IPS-18a (cell line): Measurements from ENCODE around the gene TTC28.

ENCODE experiments used
- H3K27ac ChIP-seq: one replicate; pipeline ENCODE4 v1.5.1; 2013; ENCODE audit warnings: low read length
- H3K27me3 ChIP-seq: one replicate; pipeline ENCODE4 v1.6.1; 2013; ENCODE audit warnings: mild to moderate bottlenecking, low read length; ENCODE audit not compliant: control insufficient read depth, insufficient read depth
- H3K36me3 ChIP-seq: one replicate; pipeline ENCODE4 v1.6.1; 2013; ENCODE audit warnings: low read depth, low read length; ENCODE audit not compliant: control insufficient read depth
- H3K4me1 ChIP-seq: one replicate; pipeline ENCODE4 v1.6.1; 2013; ENCODE audit warnings: low read depth, low read length; ENCODE audit not compliant: control insufficient read depth
- H3K4me3 ChIP-seq: one replicate; pipeline ENCODE4 v1.5.1; 2013; ENCODE audit warnings: low read length
- H3K9ac ChIP-seq: one replicate; pipeline ENCODE4 v1.6.1; 2013; ENCODE audit warnings: mild to moderate bottlenecking, low read length, moderate library complexity
- H3K9me3 ChIP-seq: one replicate; pipeline ENCODE4 v1.6.1; 2013; ENCODE audit warnings: low read depth, low read length; ENCODE audit not compliant: control insufficient read depth

Gene TTC28

DNA sequence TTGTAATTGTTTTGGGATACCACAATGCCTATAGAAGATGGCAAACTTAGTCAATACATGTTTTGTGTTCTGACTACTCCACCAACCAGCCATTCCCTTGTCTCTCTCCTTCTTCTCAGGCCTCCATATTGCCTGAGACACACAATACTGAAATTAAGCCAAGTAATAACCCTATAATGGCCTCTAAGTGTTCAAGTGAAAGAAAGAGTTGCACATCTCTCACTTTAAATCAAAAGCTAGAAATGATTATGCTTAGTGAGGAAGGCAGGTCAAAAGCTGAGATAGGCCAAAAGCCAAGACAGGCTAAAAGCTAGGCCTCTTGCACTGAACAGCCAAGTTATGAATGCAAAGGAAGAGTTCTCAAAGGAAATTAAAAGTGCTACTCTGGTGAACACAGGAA is 318.7 kb downstream of the TTC28 start:
- Histone ChIP-seq H3K9ac (no peak overlapping the region), H3K27me3 (no peaks in the 10 kb centered on the region), H3K36me3 (no peaks in the 10 kb centered on the region), H3K4me3 (no peak overlapping the region), H3K9me3 (peaks cover 9% of the 10 kb centered on the region), H3K4me1 (peaks cover 8% of the 10 kb centered on the region), H3K27ac (no peak overlapping the region)

DNA sequence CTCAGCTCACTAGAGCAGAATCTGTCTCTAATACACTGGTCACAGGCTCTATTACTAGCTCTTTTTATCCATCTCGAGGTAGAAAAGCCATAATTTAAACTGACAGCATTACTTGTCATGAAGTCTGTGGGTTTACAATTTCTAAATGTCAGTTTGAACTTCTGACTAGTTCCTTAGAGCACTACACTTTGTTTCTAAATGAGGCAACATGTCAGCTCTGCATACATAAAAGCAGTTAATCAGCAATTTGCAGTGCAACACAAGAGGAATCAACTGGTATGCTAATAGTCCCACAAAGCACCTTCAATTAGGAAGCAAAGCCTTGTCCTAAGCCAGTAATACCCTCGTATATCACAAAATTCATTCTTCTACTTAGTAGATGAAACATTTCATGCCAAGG is 321.3 kb downstream of the TTC28 start:
- Histone ChIP-seq H3K27me3 (no peaks in the 10 kb centered on the region), H3K9ac (no peak overlapping the region), H3K4me3 (no peak overlapping the region), H3K27ac (no peak overlapping the region), H3K9me3 (peaks cover 3% of the 10 kb centered on the region), H3K4me1 (peaks cover 8% of the 10 kb centered on the region), H3K36me3 (no peaks in the 10 kb centered on the region)

DNA sequence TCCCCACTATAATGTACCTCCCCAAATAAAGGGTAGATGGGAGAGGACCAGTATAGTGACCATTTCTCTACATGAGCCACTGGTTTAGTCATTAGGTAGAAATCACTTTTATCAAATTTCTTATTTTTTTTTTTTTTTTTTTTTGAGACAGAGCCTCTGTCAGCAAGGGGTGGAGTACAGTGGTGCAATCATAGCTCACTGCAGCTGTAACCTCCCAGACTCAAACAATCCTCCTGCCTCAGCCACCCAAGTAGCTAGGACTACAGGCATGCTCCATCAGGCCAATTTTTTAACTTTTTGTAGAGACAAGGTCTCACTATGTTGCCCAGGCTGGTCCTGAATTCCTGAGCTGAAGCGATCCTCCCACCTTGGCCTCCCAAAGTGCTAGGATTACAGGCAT is 322.4 kb downstream of the TTC28 start:
- H3K36me3 ChIP-seq: no peaks in the 10 kb centered on the region
- H3K4me1 ChIP-seq: peaks cover 8% of the 10 kb centered on the region
- no peak overlapping the region for H3K4me3 ChIP-seq
- H3K27ac ChIP-seq: no peak overlapping the region
- H3K27me3 ChIP-seq: no peaks in the 10 kb centered on the region
- H3K9me3 ChIP-seq: no peaks in the 10 kb centered on the region
- H3K9ac ChIP-seq: no peak overlapping the region

DNA sequence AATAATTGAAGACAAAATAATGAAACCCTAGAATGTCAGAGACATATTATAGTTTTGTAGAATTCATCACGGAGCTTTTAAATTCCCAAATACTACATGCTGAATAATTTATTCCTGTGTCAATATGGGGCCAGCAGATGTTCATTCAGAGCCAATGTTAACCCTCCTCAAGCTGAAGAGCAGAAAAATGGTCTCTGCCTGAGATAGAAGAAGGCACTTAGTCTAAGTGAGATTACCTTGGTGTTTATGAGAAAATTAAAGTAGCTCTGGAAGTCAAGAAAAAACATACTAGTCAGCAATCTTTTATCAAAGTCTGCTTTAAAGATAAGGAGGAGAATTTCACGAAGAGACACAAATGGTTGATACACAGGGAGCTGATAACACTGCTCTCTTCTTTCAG is 328.2 kb downstream of the TTC28 start:
- Histone ChIP-seq H3K9ac (no peak overlapping the region), H3K4me3 (no peak overlapping the region), H3K9me3 (no peaks in the 10 kb centered on the region), H3K36me3 (no peaks in the 10 kb centered on the region), H3K27me3 (no peaks in the 10 kb centered on the region), H3K4me1 (no peaks in the 10 kb centered on the region), H3K27ac (no peak overlapping the region)

DNA sequence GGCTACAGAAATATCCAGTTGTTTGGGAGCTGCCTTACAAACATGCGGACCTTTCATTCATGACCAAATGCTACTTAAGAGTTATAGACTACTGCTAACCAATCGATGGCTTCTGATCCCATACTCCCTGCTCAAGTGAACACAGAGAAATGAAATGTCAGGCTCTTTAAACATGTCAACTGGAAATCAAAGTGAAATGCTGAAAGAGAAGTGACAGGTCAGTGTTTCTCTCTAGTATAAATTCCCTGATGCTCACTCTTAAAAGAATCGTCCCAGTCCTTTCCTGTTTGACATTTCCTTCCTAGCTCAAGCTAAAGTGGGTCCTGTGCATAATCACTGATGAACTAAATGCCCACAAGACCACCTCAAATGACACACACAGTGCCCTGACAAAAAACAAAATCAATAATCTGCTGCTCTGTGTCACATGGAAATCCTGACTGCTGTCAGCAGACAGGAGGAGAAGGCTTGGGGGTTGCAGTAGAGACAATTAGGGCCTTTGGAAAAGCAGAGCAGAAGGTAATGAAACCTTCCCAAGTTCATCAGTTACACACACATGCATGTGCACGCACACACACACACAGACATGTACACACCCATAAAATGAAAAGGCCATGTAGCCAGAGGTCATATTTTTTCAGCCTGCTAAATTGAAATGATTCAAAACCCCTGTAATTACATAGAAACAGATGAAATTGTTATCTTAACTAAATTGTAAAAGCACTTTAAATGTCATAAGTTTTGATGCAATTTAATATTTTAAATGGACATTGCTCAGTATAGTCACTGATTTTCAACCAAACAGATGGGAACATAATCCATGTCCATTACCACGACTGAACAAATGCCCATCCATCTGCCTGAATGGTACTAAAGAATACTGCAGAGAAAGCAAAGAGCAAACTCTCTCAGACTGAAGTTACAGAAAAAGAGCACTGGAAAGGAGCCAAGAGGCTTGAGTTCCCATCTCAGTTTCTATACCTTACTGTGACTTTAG is 330.7 kb downstream of the TTC28 start:
- Histone ChIP-seq H3K36me3 (no peaks in the 10 kb centered on the region), H3K27ac (no peak overlapping the region), H3K4me1 (no peaks in the 10 kb centered on the region), H3K4me3 (no peak overlapping the region), H3K9me3 (no peaks in the 10 kb centered on the region), H3K27me3 (no peaks in the 10 kb centered on the region), H3K9ac (no peak overlapping the region)

DNA sequence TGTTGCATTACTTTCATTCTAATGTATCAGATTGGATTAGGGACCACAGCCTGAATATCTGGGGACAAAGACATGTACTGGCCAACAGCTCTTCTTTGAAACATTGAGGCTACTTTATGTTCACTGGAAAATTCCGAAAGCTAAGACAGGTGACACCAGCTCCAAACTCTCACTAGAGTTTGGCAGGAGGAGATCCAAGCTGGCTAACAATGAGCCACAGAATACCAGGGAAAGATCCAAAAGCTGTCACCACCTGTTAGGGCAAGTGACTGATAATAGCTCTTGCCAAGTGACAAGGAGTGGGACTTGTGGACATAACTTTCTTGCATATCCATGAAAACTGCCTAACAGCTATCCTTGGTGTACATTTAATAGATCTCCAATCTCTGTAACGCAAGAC is 333.3 kb downstream of the TTC28 start:
- Histone ChIP-seq H3K9ac (no peak overlapping the region), H3K27me3 (no peaks in the 10 kb centered on the region), H3K9me3 (no peaks in the 10 kb centered on the region), H3K27ac (no peak overlapping the region), H3K4me1 (no peaks in the 10 kb centered on the region), H3K36me3 (no peaks in the 10 kb centered on the region), H3K4me3 (no peak overlapping the region)

DNA sequence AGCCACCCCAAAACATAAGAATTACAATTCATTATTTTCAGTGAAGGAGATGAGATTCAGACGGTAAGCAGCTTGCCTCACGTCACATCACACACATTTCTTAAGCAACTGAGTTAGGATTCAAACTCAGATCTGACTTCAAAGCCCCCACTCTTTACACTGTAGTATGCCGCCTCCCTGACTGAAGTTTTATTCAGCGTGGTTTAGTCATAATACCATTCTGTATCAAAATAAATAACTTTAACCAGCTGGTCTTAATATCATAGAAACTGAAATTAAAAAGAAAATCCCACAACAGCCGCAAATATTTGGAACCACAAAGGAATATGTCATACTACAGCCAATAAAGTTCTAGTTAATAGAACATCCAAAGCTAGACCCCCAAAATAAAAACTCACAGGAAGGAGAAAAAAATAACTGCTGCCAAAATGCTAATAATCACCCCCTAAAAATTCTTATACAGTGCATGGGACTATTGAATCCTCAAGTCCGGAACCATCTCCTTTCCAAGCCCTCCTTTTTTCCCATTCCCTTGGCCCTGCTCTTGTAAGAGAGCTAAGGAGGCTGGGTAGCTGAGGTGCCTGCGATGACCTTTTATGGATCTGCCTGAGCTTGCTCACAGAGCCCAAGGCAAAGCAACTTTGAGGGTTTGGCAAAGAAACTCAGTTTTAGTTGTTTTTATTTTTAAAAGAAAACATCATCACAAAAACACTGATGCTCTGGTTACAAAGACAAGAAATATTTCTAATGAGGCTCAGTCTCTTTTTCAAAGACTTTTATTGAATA is 334.5 kb downstream of the TTC28 start:
- Histone ChIP-seq H3K4me1 (no peaks in the 10 kb centered on the region), H3K27ac (no peak overlapping the region), H3K9me3 (no peaks in the 10 kb centered on the region), H3K4me3 (no peak overlapping the region), H3K36me3 (no peaks in the 10 kb centered on the region), H3K9ac (no peak overlapping the region), H3K27me3 (no peaks in the 10 kb centered on the region)

DNA sequence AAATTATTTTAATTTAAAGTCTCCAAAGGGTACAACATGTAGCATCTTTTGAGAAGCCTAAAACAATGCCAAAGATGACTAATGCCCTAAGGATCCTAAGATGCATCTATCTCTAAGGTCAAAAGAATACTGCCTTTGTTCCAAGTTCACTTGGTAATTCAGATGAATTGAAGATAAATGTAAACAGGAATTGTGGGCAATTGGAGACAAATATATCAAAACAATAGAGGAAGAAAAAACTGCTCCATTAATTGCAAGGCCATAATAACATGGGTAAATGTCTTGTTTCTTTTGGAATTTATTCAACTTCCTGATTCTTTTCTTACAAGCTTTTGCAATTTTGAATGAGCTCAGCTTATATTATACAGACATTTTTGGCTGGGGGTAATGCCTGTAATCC is 338.6 kb downstream of the TTC28 start:
- H3K27me3 ChIP-seq: no peaks in the 10 kb centered on the region
- H3K36me3 ChIP-seq: no peaks in the 10 kb centered on the region
- no peaks in the 10 kb centered on the region for H3K9me3 ChIP-seq
- no peak overlapping the region for H3K4me3 ChIP-seq
- H3K27ac ChIP-seq: no peak overlapping the region
- no peak overlapping the region for H3K9ac ChIP-seq
- no peaks in the 10 kb centered on the region for H3K4me1 ChIP-seq

DNA sequence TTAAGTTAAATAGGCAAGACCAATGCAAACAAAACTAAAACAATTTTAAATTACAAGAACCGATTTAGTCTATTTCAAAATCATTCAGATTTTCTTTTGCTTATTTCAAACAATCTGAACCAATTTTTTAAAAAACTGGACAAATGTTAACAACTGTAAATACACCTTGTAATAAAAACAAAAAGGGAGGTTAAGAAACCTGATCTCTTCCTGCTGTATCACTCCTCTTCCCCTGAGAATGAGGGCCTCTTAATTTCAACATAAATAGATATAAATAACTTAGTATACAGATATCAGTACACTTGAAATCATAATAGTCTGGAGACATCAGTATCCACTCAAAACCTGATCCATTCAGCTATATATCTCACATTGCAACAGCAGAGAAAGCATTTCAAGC is 346.6 kb downstream of the TTC28 start:
- no peaks in the 10 kb centered on the region for H3K36me3 ChIP-seq
- no peak overlapping the region for H3K9ac ChIP-seq
- no peak overlapping the region for H3K4me3 ChIP-seq
- no peaks in the 10 kb centered on the region for H3K27me3 ChIP-seq
- H3K4me1 ChIP-seq: peaks cover 11% of the 10 kb centered on the region
- no peak overlapping the region for H3K27ac ChIP-seq
- no peaks in the 10 kb centered on the region for H3K9me3 ChIP-seq

DNA sequence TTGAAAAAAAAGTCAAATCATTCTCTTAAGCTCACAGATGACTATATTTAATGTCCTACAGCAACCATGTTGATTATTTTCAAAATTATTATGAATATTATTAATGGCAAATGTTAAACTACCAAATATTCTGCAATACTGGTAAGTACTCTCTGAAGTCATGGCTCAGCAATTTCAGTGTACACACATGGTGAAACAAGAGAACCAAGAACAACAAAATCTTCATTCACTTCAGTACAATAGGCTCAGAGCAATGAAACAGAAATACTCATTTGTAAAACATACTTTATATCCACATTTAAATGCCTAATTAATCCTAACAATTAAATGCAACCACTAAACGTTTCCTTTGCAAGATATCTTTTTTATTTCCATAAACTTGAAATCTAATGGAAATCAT is 347.2 kb downstream of the TTC28 start:
- no peaks in the 10 kb centered on the region for H3K9me3 ChIP-seq
- no peak overlapping the region for H3K9ac ChIP-seq
- no peak overlapping the region for H3K4me3 ChIP-seq
- H3K36me3 ChIP-seq: no peaks in the 10 kb centered on the region
- peaks cover 11% of the 10 kb centered on the region for H3K4me1 ChIP-seq
- no peaks in the 10 kb centered on the region for H3K27me3 ChIP-seq
- no peak overlapping the region for H3K27ac ChIP-seq

DNA sequence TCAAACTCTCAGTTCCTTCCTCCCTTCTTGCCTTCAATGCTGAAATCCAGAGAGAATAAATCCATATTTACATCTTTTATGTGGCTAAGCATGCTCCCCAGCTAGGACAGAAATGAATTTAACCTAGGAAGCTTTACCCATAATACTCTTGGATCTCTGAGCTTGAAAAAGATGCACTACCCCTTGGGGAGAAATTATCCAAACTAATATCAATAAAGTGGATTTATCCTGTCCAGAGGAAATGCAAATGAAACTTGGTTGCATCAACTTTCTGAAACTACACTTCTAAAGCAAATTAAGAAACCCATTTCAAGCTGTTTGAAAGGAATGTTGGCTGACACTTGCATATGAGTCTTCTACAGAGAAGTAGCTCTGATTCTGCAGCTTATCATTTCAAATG is 347.9 kb downstream of the TTC28 start:
- H3K27me3 ChIP-seq: no peaks in the 10 kb centered on the region
- H3K9ac ChIP-seq: no peak overlapping the region
- no peaks in the 10 kb centered on the region for H3K9me3 ChIP-seq
- peaks cover 11% of the 10 kb centered on the region for H3K4me1 ChIP-seq
- no peaks in the 10 kb centered on the region for H3K36me3 ChIP-seq
- no peak overlapping the region for H3K27ac ChIP-seq
- no peak overlapping the region for H3K4me3 ChIP-seq
